Sciatic nerve (tissue), 2 donors: ENCODE results near the gene SGK1. TPM values are rescaled to one million over a fixed set of nuclear protein-coding genes. Genes with fewer than 3 reads are reported as not detected.
"Not testable (repeated sequence)": the region's sequence is repeated elsewhere in the genome, so short reads cannot be mapped to it uniquely, and the experiment has no call there.

ENCODE experiments used
- ATAC-seq: fragments of 200-7000 bp; cut with Tn5 transposase; one replicate; pipeline ENCODE4 v1.9.1; 2020; ENCODE audit warnings: mild to moderate bottlenecking, moderate library complexity
- DNase-seq: peaks from one replicate; pipeline ENCODE4 v3.0.0-alpha.2; 2020; ENCODE audit warnings: low spot score
- intact Hi-C: fragments of 100-400 bp; cut with DNase I; formaldehyde crosslinking; loops from one replicate; pipeline ENCODE4 v1.14.2; 2022
- total RNA-seq: library from RNA; stranded (reverse); fragmentation: NEBNext Ultra II Directional; extraction: Animal tissue kit (Norgen Biotek cat#: 25700); gene quantifications from one replicate; pipeline ENCODE4 v1.2.1, GENCODE V29; 2021
- donor health status: DM: no; HTN: no; CAD: no.
- donor health status: DM: no; HTN: no; CAD: no.

SGK1 gene
- total RNA-seq, 1 donor from 2014 or later: 215 TPM

DNA sequence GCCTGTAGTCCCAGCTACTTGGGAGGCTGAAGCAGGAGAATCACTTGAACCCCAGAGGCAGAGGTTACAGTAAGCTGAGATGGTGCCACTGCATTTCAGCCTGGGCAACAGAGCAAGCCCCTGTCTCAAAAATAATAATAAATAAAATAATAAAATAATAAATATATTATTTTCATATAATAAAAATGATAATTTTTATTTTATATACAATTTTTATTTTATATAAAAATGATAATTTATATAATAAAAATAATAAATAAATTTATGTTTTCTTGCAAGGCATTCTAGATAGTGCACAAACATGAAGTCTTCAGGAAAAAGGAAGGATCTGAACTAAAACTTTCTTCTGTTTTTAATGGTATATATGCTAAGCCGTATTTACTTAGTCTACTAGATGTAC, 12.6 kb upstream of the SGK1 start:
- DNase-seq: no peak
- intact Hi-C loops: no loop called here
- ATAC-seq: no peak

- DNase-seq: no peak
- intact Hi-C loops: no loop called here
- no peak for ATAC-seq
Measured at GRCh38 chr6:134328792-134329191, 10.9 kb upstream of the SGK1 start.

DNA sequence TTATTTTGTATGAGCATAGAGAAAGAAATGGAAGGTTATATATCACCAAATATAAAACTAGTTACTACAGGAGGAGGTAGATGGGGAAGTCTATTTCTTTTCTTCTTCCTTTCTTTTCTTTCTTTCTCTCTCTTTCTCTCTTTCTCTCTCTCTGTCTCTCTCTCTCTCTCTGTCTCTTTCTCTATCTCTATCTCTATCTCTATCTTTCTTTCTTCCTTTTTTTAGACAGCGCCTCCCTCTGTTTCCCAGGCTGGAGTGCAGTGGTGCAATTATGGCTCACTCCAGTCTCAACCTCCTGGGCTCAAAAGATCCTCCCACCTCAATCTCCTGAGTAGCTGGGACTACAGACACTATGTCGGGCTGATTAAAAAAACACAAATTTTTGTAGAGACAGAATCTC, 10.2 kb upstream of the SGK1 start:
- ATAC-seq (no peak), DNase-seq (no peak)
- intact Hi-C loops: no loop called here

GRCh38 chr6:134326192-134326591, 8.3 kb upstream of the SGK1 start:
- ATAC-seq, intact Hi-C loops, DNase-seq: not testable (repeated sequence)

DNA sequence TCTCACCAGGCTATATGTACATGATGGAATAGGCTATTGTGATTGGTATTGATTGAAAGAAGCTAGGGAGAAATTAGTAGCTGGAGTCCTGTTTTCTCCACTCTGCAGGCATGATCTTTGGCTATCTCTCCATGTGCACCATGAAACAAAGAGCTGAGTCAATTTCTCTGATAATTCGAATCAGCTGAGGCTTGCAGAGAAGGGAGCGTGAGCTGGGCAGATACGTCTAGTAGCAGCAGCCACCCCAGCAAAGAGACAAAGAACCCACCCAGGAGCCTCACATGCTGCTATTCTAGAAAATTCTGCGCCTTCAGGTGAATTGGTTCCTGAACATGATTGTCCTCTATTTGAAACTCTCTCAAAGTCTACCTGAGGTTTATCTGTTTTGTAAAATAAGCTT, 6.9 kb upstream of the SGK1 start:
- DNase-seq (no peak), ATAC-seq (no peak)
- intact Hi-C loops: no loop called here

- intact Hi-C loops: no loop called here
- ATAC-seq (no peak), DNase-seq (no peak)
Measured at GRCh38 chr6:134324141-134324540, 6.2 kb upstream of the SGK1 start.

DNA sequence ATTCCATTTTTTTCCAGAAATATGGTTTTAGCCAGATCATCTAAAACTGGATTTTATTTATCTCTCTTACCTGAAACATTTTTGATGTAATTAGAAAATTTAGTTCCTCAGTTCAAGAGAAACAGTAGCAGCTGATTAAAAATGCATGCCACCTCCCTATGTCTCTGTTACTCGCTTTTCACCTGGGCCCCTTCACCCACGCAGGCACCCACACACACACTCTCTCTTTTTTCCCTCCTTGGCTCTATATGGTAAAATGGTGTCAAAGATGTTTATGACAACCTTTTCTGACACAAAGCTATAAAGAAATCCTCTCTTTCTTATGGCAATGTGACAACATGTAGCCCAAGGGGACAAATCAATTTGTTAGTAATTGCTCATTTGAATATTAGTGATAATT, 5.8 kb upstream of the SGK1 start:
- ATAC-seq (no peak), DNase-seq (no peak)
- intact Hi-C loops: no loop called here

DNA sequence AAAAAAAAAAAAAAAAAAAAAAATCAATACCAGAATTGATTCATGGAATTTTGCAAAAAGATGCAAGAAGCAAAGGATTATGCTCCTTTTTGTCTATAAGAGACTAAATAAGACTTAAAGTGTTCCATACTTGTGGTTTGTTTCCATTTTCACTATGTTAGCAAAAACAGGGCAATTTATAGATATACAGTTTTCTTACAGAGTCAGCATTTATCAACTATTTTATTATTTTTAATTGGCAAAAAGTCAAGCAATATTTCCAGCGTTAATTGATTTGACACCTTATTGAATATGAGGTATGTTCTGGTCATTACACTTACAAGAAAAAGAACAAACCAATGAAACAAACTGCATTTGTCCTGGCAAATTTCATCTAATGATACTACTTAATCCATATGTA, 5.4 kb upstream of the SGK1 start:
- no peak for ATAC-seq
- DNase-seq: no peak

DNA sequence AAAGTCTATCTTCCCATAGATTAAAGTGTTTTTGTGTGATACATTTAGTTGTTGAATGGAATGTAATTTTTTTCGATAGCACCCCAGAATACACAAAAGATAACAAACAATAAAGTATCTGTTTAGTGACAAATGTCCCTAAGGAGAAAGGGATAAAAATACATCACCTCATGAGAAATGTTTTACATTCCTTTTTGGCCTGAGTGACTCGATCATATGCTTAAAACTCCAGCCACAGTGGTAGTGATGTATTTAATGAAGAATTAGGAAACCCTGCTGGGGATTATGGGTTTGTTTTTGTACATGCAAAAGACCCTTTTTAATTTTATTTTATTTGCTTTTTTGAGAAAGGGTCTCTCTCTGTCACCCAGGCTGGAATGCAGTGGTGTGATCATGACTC, 4.3 kb upstream of the SGK1 start:
- ATAC-seq (no peak), DNase-seq (no peak)
- intact Hi-C loops: no loop called here

More for the DNA sequence above, 5.4 kb upstream of the SGK1 start:
- intact Hi-C loops: no loop called here

- intact Hi-C loops: no loop called here
- DNase-seq (no peak), ATAC-seq (no peak)
Measured at GRCh38 chr6:134321246-134321645, 3.3 kb upstream of the SGK1 start.

GRCh38 chr6:134319686-134320085, 1.8 kb upstream of the SGK1 start:
- ATAC-seq, intact Hi-C loops, DNase-seq: not testable (repeated sequence)

DNA sequence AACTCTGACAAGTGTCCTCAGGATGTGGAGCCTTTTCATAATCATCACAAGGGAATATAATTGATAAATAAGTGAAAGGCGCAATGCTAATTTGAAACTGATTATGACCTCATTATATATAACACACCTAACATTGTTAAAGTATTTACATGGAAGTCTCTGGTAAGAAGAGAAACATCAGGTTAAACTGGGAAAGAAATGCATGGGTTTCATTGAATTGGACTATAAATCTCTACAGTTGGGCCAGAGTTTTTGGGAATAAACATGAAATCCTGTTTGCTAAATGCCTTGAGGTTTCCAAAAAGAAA, 1.0 kb upstream of the SGK1 start:
- intact Hi-C loops: no loop called here
- no peak for ATAC-seq
- DNase-seq: no peak

DNA sequence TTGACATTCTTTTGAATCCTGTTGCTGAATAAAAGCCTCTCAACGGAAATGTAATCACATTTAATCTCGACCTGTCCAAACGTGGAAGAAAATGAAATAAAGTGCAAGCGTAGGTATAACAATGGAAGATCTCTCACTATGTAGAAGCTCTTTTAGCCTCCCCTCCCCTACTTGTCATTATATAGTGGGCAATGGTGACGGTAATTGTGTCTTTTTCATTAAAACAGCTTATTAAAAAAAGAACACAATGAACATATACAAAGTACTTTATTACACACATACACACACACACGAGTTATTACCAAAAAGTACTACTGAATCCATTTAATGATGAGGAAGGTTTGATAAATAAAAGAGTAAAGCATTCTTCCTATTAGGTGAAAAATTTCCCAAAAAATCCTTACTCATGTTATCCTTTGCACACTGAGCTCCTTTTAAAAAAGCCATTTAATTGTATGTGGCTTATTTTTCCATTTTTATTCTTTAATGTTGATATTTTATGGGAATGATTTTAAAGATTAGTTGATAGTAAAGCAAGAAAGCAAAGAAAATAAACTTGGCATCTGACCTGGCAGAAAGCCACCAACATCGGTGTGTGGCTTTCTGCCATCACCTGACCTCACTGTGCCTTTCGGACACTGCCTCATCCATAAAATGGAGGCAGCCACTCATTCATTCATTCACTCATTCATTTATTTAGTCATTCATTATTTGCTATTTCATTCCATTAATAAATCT, 493 bp upstream of the SGK1 start:
- intact Hi-C loops: no loop called here
- no peak for DNase-seq
- no peak for ATAC-seq

DNA sequence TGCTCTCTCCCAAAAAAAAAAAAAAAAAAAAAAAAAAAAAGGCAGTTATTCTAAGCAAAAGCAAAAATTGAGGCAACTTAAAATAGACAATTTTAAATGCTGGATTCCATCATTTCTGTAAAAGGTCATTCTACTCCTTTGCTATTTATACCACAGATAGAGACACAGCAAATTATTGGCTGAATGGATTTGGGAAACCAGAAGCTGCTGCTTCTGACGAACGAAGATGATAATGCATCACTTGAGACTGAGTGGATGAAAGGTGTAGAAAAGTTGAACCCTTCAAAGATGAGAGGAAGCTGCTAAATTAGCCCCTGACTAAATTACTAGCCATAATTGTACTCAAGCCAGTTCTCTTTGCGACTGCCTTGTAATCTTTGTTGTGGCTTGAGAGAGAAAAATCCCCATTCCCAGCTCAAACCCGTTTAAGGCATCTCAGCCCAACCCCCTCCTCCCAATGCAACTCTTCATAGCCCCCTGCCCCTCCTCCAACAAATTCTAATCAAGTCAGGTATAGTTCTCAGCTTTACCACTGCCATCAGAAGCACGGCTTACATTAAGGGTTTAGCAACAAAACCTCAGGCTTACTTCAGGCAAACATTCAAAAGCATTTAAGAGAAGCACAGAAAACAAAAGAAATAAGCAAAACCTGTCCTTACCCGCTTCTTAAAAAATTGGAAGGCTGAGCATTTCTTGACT, 1.0 kb downstream of the SGK1 start:
- intact Hi-C loops: no loop called here

GRCh38 chr6:134315974-134316441, 1.9 kb downstream of the SGK1 start:
- intact Hi-C loops: no loop called here
- ATAC-seq (no peak), DNase-seq (no peak)

More for the DNA sequence above, 1.0 kb downstream of the SGK1 start:
- DNase-seq: no peak
- ATAC-seq: no peak

GRCh38 chr6:134315189-134315588, 2.7 kb downstream of the SGK1 start:
- ATAC-seq: no peak
- intact Hi-C loops: no loop called here
- DNase-seq: no peak

- intact Hi-C loops: no loop called here
- DNase-seq (no peak), ATAC-seq (no peak)
Measured at GRCh38 chr6:134314006-134314821, 3.7 kb downstream of the SGK1 start.

- no peak for DNase-seq
- no peak for ATAC-seq
- intact Hi-C loops: no loop called here
Measured at GRCh38 chr6:134312038-134312660, 5.8 kb downstream of the SGK1 start.

- intact Hi-C loops: no loop called here
- no peak for DNase-seq
- ATAC-seq: no peak
Measured at GRCh38 chr6:134310817-134311216, 7.1 kb downstream of the SGK1 start.
